A549 (cell line): ENCODE results near the gene PAPPA. TPM values are rescaled to one million over a fixed set of nuclear protein-coding genes. Genes with fewer than 3 reads are reported as not detected.

Experiments
- ATAC-seq, 2 experiments: fragments of 200-7000 bp in 1 of 2; fragments of >200 bp in 1 of 2; cut with Nextera tagmentation in 1 of 2; cut with Tn5 transposase in 1 of 2; 3 replicates each; pipeline versions ENCODE4 v1.8.0 to v1.9.1; 2018 to 2020; ENCODE audit warnings: mild to moderate bottlenecking in 1 of 2, moderate library complexity in 1 of 2
- CTCF ChIA-PET: fragments of 300-600 bp; sonication (Branson Sonifier 250); formaldehyde crosslinking; extraction: SDS; loops from one replicate; lab custom pipeline; 2021; ENCODE audit warnings: antibody characterized with exemption, inconsistent platforms; lab: Yijun Ruan, JAX
- POLR2A ChIA-PET: fragments of 350-600 bp; formaldehyde crosslinking; extraction: SDS; loops from one replicate; lab custom pipeline; 2021; ENCODE audit warnings: antibody characterized with exemption, inconsistent platforms; lab: Yijun Ruan, JAX
- DNase-seq, 2 experiments: peaks; one replicate each; pipeline versions ENCODE4 v3.0.0 to v3.0.0-alpha.2; 2011 to 2016; ENCODE audit warnings: low read depth in 1 of 2, low spot score in 1 of 2
- FAIRE-seq: peaks from 2 replicates; lab custom pipeline; 2011; peaks lifted over from hg19 to GRCh38; lab: Jason Lieb, UNC
- H3K27ac ChIP-seq, 2 experiments: fragments of >200 bp; sonication (Bioruptor Twin); formaldehyde crosslinking; 3 replicates each; pipeline ENCODE4 v1.5.1; 2016 to 2017
- H3K4me1 ChIP-seq: fragments of >200 bp; sonication (Bioruptor Twin); formaldehyde crosslinking; 3 replicates; pipeline ENCODE4 v1.6.1; 2016
- H3K4me2 ChIP-seq: fragments of >200 bp; sonication (Bioruptor Twin); formaldehyde crosslinking; 3 replicates; pipeline ENCODE4 v1.6.1; 2016
- H3K4me3 ChIP-seq: fragments of >200 bp; sonication (Bioruptor Twin); formaldehyde crosslinking; 3 replicates; pipeline ENCODE4 v1.5.1; 2016
- H3K9me3 ChIP-seq: fragments of >200 bp; sonication (Bioruptor Twin); formaldehyde crosslinking; 3 replicates; pipeline ENCODE4 v1.6.1; 2016
- ATOH8 ChIP-seq: fragments of 250-450 bp; sonication (Bioruptor Pico); IDR thresholded peaks from 2 replicates; pipeline ENCODE4 v1.5.0; 2020; ENCODE audit warnings: low read depth, mild to moderate bottlenecking, moderate library complexity
- CBX8 ChIP-seq: fragments of 200-600 bp; sonication (generic); IDR thresholded peaks from 2 replicates; pipeline ENCODE4 v1.6.1; 2016
- CHD4 ChIP-seq: fragments of 200-600 bp; sonication (generic); IDR thresholded peaks from 2 replicates; pipeline ENCODE4 v1.6.1; 2016; ENCODE audit warnings: antibody characterized with exemption, mild to moderate bottlenecking, borderline replicate concordance
- EP300 ChIP-seq, 2 experiments: fragments of >200 bp; sonication (Bioruptor Twin); formaldehyde crosslinking; IDR thresholded peaks; 2 replicates in 1 of 2; 3 replicates in 1 of 2; pipeline ENCODE4 v1.6.1; 2016 to 2017
- FOSB ChIP-seq: fragments of 250-450 bp; sonication (Bioruptor Pico); IDR thresholded peaks from 2 replicates; pipeline ENCODE4 v1.5.0; 2020; ENCODE audit warnings: mild to moderate bottlenecking, moderate library complexity
- FOSL2 ChIP-seq, 2 experiments: fragments of 450-650 bp in 1 of 2; fragments of >200 bp in 1 of 2; sonication (Bioruptor Twin) in 1 of 2; formaldehyde crosslinking; IDR thresholded peaks; 2 replicates each; pipeline versions ENCODE4 v1.5.0 to v1.6.1; 2016 to 2020; ENCODE audit warnings: mild to moderate bottlenecking in 1 of 2, moderate library complexity in 1 of 2
- GATA3 ChIP-seq: IDR thresholded peaks from 2 replicates; pipeline ENCODE4 v1.6.1; 2012; ENCODE audit warnings: borderline replicate concordance
- HOXA7 ChIP-seq: fragments of 250-450 bp; sonication (Bioruptor Pico); IDR thresholded peaks from 2 replicates; pipeline ENCODE4 v1.5.0; 2020; ENCODE audit warnings: mild to moderate bottlenecking, moderate library complexity
- HOXB5 ChIP-seq: fragments of 250-450 bp; sonication (Bioruptor Pico); IDR thresholded peaks from 2 replicates; pipeline ENCODE4 v1.5.0; 2020; ENCODE audit warnings: mild to moderate bottlenecking, moderate library complexity
- JUNB ChIP-seq: fragments of >200 bp; sonication (Bioruptor Twin); formaldehyde crosslinking; IDR thresholded peaks from 2 replicates; pipeline ENCODE4 v1.6.1; 2016
- MAFK ChIP-seq: fragments of 450-650 bp; IDR thresholded peaks from 2 replicates; pipeline ENCODE4 v1.6.1; 2014; ENCODE audit not compliant: partially characterized antibody
- MAZ ChIP-seq: fragments of 150-350 bp; IDR thresholded peaks from 2 replicates; pipeline ENCODE4 v1.6.1; 2014; ENCODE audit warnings: antibody characterized with exemption, low read depth, low read length, borderline replicate concordance
- MYC ChIP-seq: IDR thresholded peaks from 2 replicates; pipeline ENCODE4 v1.6.1; 2012; ENCODE audit warnings: mild to moderate bottlenecking, inconsistent platforms, low read length, improper control_type of control experiment, borderline replicate concordance
- NFE2L2 ChIP-seq: fragments of 150-350 bp; conservative IDR thresholded peaks from 2 replicates; pipeline ENCODE4 v1.6.1; 2014; ENCODE audit warnings: low read length
- NR3C1 ChIP-seq: fragments of >200 bp; sonication (Bioruptor Twin); formaldehyde crosslinking; IDR thresholded peaks from 3 replicates; pipeline ENCODE4 v1.6.1; 2017
- PHF8 ChIP-seq: fragments of 200-600 bp; sonication (generic); IDR thresholded peaks from 2 replicates; pipeline ENCODE4 v1.6.1; 2016; ENCODE audit warnings: low read depth, mild to moderate bottlenecking, antibody characterized with exemption, moderate library complexity, borderline replicate concordance
- RAD21 ChIP-seq, 2 experiments: fragments of >200 bp in 1 of 2; sonication (Bioruptor Twin) in 1 of 2; formaldehyde crosslinking in 1 of 2; IDR thresholded peaks in 1 of 2; conservative IDR thresholded peaks in 1 of 2; 2 replicates in 1 of 2; 3 replicates in 1 of 2; pipeline ENCODE4 v1.6.1; 2012 to 2018; ENCODE audit warnings: inconsistent platforms in 1 of 2
- RFX5 ChIP-seq: fragments of 450-650 bp; IDR thresholded peaks from 2 replicates; pipeline ENCODE4 v1.7.1; 2014; ENCODE audit warnings: antibody characterized with exemption, mild to moderate bottlenecking, moderate library complexity
- RNF2 ChIP-seq: fragments of 200-600 bp; sonication (generic); IDR thresholded peaks from 2 replicates; pipeline ENCODE4 v1.6.1; 2016; ENCODE audit warnings: low read depth, mild to moderate bottlenecking, antibody characterized with exemption, moderate library complexity, borderline replicate concordance
- SMC3 ChIP-seq: fragments of >200 bp; sonication (Bioruptor Twin); formaldehyde crosslinking; IDR thresholded peaks from 3 replicates; pipeline ENCODE4 v1.6.1; 2018; ENCODE audit warnings: inconsistent platforms
- SREBF2 ChIP-seq: fragments of 450-650 bp; IDR thresholded peaks from 2 replicates; pipeline ENCODE4 v1.6.1; 2014; ENCODE audit warnings: mild to moderate bottlenecking, moderate library complexity
- TFCP2L1 ChIP-seq: fragments of 250-450 bp; sonication (Bioruptor Pico); IDR thresholded peaks from 2 replicates; pipeline ENCODE4 v1.5.0; 2021; ENCODE audit warnings: mild to moderate bottlenecking
- TP53 ChIP-seq: fragments of 250-450 bp; sonication (Bioruptor Pico); IDR thresholded peaks from 2 replicates; pipeline ENCODE4 v1.5.0; 2021; ENCODE audit warnings: mild to moderate bottlenecking, moderate library complexity
- ZFP36 ChIP-seq: fragments of 450-650 bp; IDR thresholded peaks from 2 replicates; pipeline ENCODE4 v1.6.1; 2014; ENCODE audit warnings: borderline replicate concordance; ENCODE audit not compliant: partially characterized antibody
- ZSCAN20 ChIP-seq: fragments of 250-450 bp; sonication (Bioruptor Pico); IDR thresholded peaks from 2 replicates; pipeline ENCODE4 v1.8.0; 2022; ENCODE audit warnings: mild to moderate bottlenecking, moderate library complexity
- WGBS: methylation state at CpG from one replicate; pipeline ENCODE4 v1.1.6; 2017; ENCODE audit errors: missing lambda C conversion rate; 5-methylcytosine and 5-hydroxymethylcytosine counted together
- polyA plus RNA-seq, 4 experiments: library from polyadenylated mRNA; depleted of rRNA in 3 of 4; stranded (reverse); fragments of >200 nt; fragmentation: RNase III in 1 of 4; extraction: RNeasy Plus Mini Kit Qiagen cat#74134 plus additional on column Dnase treatment in 1 of 4; gene quantifications; 2 replicates in 3 of 4; 3 replicates in 1 of 4; pipeline ENCODE4 v1.2.3, GENCODE V29; 2011 to 2017
- TF ChIP-seq, protein P1 (sequence below): fragments of >200 bp; sonication (Bioruptor Twin); formaldehyde crosslinking; IDR thresholded peaks from 2 replicates; pipeline ENCODE4 v1.6.1; 2016
- TF ChIP-seq, protein P2 (sequence below): fragments of >200 bp; sonication (Bioruptor Twin); formaldehyde crosslinking; IDR thresholded peaks from 3 replicates; pipeline ENCODE4 v1.5.1; 2016
- TF ChIP-seq, protein P3 (sequence below): fragments of >200 bp; sonication (Bioruptor Twin); formaldehyde crosslinking; IDR thresholded peaks from 3 replicates; pipeline ENCODE4 v1.6.1; 2016

The PAPPA gene
- polyA plus RNA-seq, 2 of the 4 experiments (the other 2 are of a cell fraction): 40.0 to 127 TPM

DNA sequence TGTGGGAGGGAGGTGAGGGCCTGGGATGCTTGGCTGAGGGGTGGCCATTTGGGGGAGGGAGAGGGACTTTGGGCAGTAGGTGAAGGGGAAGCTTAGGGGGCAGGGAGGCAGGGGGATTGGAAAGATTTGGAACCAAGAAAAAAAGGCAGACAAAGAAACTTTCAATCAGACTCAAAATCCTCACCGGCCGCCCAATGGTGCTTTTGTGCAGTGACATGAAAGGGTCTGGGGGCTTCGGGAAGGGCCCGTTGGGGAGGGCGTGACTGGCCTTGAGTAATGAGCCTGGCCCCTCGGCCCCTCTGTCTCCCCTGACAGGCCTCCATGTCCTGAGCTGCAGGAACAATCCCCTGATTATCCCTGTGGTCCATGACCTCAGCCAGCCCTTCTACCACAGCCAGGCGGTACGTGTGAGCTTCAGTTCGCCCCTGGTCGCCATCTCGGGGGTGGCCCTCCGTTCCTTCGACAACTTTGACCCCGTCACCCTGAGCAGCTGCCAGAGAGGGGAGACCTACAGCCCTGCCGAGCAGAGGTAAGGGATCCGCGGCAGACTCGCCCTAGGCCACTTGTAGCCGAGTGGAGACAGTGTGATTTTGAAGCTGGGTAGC lies 181.1 kb downstream of the PAPPA start:
- POLR2A ChIA-PET: no interaction called here
- no peak overlapping the region for H3K4me2 ChIP-seq
- 0 out of 6 replicates have a peak, but pooled peaks of 1 of the 2 experiments have one; percentile 7 for ATAC-seq
- TF ChIP-seq NFE2L2 (no peak), EP300 (IDR thresholded peaks at IDR 0.05) (no peak), MYC (no peak), PHF8 (no peak), FOSB (no peak), SREBF2 (no peak), HOXB5 (no peak), MAFK (no peak), CBX8 (no peak), MAZ (no peak), RNF2 (no peak), NR3C1 (no peak), GATA3 (no peak)
- TF ChIP-seq, protein P1, sequence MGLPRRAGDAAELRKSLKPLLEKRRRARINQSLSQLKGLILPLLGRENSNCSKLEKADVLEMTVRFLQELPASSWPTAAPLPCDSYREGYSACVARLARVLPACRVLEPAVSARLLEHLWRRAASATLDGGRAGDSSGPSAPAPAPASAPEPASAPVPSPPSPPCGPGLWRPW: no peak
- TF ChIP-seq, protein P2, sequence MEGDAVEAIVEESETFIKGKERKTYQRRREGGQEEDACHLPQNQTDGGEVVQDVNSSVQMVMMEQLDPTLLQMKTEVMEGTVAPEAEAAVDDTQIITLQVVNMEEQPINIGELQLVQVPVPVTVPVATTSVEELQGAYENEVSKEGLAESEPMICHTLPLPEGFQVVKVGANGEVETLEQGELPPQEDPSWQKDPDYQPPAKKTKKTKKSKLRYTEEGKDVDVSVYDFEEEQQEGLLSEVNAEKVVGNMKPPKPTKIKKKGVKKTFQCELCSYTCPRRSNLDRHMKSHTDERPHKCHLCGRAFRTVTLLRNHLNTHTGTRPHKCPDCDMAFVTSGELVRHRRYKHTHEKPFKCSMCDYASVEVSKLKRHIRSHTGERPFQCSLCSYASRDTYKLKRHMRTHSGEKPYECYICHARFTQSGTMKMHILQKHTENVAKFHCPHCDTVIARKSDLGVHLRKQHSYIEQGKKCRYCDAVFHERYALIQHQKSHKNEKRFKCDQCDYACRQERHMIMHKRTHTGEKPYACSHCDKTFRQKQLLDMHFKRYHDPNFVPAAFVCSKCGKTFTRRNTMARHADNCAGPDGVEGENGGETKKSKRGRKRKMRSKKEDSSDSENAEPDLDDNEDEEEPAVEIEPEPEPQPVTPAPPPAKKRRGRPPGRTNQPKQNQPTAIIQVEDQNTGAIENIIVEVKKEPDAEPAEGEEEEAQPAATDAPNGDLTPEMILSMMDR: no peak
- H3K4me1 ChIP-seq: peaks cover 75% of the 10 kb centered on the region
- CTCF ChIA-PET: interaction anchor here (1.1 kb wide), 1 partner anchor 8 kb away, joined by 3 read pairs; no protein-coding TSS in a partner anchor
- H3K27ac ChIP-seq: peak overlapping the region in 1 of 2 experiments; percentile 69; a peak in 3 of 6 replicates
- FAIRE-seq: no peak
- 87% methylated on average over 19 of the region's 19 CpGs for WGBS
- H3K4me3 ChIP-seq: no peak overlapping the region
- H3K9me3 ChIP-seq: no peaks in the 10 kb centered on the region
- DNase-seq: no peak

DNA sequence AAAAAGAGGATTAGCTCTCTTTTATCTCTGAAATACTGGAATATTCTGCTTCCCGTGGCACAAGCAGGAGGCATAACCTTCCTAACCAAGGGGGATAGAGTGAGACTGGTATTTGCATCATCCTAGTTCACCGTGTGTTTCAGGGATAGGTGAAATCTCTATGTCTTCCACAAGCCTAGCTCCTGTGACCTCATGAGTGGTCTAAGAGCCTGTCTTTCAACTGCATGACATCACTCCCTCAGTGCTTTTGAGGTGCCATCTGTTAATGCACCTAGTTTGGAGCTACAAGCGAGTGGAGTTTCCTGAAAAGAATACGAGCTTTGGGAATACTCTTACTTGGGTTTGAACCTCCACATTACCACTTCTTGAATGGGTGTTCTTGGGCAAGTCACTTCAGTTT lies 181.8 kb downstream of the PAPPA start:
- H3K4me3 ChIP-seq: no peak overlapping the region
- FAIRE-seq: no peak
- ChIA-PET POLR2A (interaction anchor here (0.6 kb wide), 1 partner anchor 10 kb away, joined by 7 read pairs; no protein-coding TSS in a partner anchor), CTCF (interaction anchor here (1.1 to 2.0 kb wide), 2 partner anchors 9 to 742 kb away, joined by 3 to 7 read pairs; no protein-coding TSS in a partner anchor)
- no peak for DNase-seq
- peaks cover 75% of the 10 kb centered on the region for H3K4me1 ChIP-seq
- peak overlapping the region; percentile 48 to 69; a peak in 4 of 6 replicates for H3K27ac ChIP-seq
- no peaks in the 10 kb centered on the region for H3K9me3 ChIP-seq
- TF ChIP-seq FOSB (no peak), TP53 (CRISPR knock-in tag) (no peak), FOSL2 (IDR thresholded peaks at IDR 0.05) (no peak), FOSL2 (CRISPR knock-in tag; IDR thresholded peaks at IDR 0.05) (no peak), JUNB (no peak), ZFP36 (no peak), SMC3 (no peak), TFCP2L1 (CRISPR knock-in tag) (no peak), RFX5 (no peak), ATOH8 (CRISPR knock-in tag) (no peak), NFE2L2 (no peak), ZSCAN20 (CRISPR knock-in tag) (no peak), RAD21 (conservative IDR thresholded peaks at IDR 0.05 in 1 of 2, IDR thresholded peaks at IDR 0.05 in 1 of 2) (no peak), MAZ (no peak), HOXA7 (CRISPR knock-in tag) (no peak), CHD4 (no peak)
- TF ChIP-seq, protein P3, sequence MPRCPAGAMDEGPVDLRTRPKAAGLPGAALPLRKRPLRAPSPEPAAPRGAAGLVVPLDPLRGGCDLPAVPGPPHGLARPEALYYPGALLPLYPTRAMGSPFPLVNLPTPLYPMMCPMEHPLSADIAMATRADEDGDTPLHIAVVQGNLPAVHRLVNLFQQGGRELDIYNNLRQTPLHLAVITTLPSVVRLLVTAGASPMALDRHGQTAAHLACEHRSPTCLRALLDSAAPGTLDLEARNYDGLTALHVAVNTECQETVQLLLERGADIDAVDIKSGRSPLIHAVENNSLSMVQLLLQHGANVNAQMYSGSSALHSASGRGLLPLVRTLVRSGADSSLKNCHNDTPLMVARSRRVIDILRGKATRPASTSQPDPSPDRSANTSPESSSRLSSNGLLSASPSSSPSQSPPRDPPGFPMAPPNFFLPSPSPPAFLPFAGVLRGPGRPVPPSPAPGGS: no peak
- TF ChIP-seq, protein P2: no peak
- 93% methylated on average over 4 of the region's 4 CpGs for WGBS
- ATAC-seq: no peak
- no peak overlapping the region; the same call in 2 of the 3 replicates for H3K4me2 ChIP-seq
